Measurements from ENCODE around the gene MICU1. TPM values are rescaled to one million over a fixed set of nuclear protein-coding genes. Genes with fewer than 3 reads are reported as not detected.

The MICU1 gene
- total and polyA plus RNA-seq, 10 of the 15 experiments (the other 5 are each of a cell fraction or from before 2014, with no cell fraction given), result 18.2 to 36.4 (median 22.2) TPM

GRCh38 chr10:72461085-72461484 lies 164.8 kb downstream of the MICU1 start:
- Histone ChIP-seq H3K27me3 (replicated peaks in 1 of 2; ENCODE audit: control insufficient read depth in 2 of 2, insufficient read depth in 2 of 2, low read length in 1 of 2) (no peaks in the 10 kb centered on the region), H3K4me1 (ENCODE audit: control insufficient read depth, insufficient read depth, low read length) (no peaks in the 10 kb centered on the region), H3K9ac (ENCODE audit: control insufficient read depth, insufficient read depth, low read length) (no peak overlapping the region), H3K4me2 (ENCODE audit: control insufficient read depth, insufficient read depth) (no peak overlapping the region), H2AFZ (ENCODE audit: control insufficient read depth, low read depth, low read length) (no peak overlapping the region), H3K79me2 (ENCODE audit: control insufficient read depth, insufficient read depth, low read length) (no peaks in the 10 kb centered on the region), H3K4me3 (no peak overlapping the region), H3K36me3 (ENCODE audit: control insufficient read depth in 2 of 2, insufficient read depth in 2 of 2, low read length in 1 of 2) (no peaks in the 10 kb centered on the region), H3K9me3 (replicated peaks; ENCODE audit: control insufficient read depth, insufficient read depth, low read length) (no peaks in the 10 kb centered on the region), H4K20me1 (ENCODE audit: control insufficient read depth, insufficient read depth) (no peaks in the 10 kb centered on the region), H3K27ac (ENCODE audit: control insufficient read depth, insufficient read depth) (no peak overlapping the region)
- DNase-seq (ENCODE audit: low read depth, low spot score) (no peak), ATAC-seq (no peak), FAIRE-seq (no peak)
- intact Hi-C loops (cut with micrococcal nuclease; ENCODE audit: unreplicated experiment) (no loop called here), in situ Hi-C loops (cut with MboI) (no loop called here)
- TF ChIP-seq POU2F2 (IDR thresholded peaks at IDR 0.05; ENCODE audit: borderline replicate concordance, low read depth, low read length) (no peak), RELB (IDR thresholded peaks at IDR 0.05; ENCODE audit: low read depth) (no peak), RCOR1 (conservative IDR thresholded peaks at IDR 0.05; ENCODE audit: low read depth, low read length) (no peak)
- TF ChIP-seq, protein P1, sequence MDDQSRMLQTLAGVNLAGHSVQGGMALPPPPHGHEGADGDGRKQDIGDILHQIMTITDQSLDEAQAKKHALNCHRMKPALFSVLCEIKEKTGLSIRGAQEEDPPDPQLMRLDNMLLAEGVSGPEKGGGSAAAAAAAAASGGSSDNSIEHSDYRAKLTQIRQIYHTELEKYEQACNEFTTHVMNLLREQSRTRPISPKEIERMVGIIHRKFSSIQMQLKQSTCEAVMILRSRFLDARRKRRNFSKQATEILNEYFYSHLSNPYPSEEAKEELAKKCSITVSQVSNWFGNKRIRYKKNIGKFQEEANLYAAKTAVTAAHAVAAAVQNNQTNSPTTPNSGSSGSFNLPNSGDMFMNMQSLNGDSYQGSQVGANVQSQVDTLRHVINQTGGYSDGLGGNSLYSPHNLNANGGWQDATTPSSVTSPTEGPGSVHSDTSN (IDR thresholded peaks at IDR 0.05; ENCODE audit: insufficient replicate concordance, low read depth, low read length), result no peak
- ChIA-PET RAD21 (ENCODE audit: unreplicated experiment) (no interaction called here), SMC1A (ENCODE audit: uncharacterized antibody, unreplicated experiment) (interaction anchor here (0.6 kb wide), 1 partner anchor 60 kb away, joined by 3 read pairs; no protein-coding TSS in a partner anchor), POLR2A (no interaction called here), CTCF (no interaction called here)
- no TSS peak for BruUV-seq (replicated peaks)
- WGBS (ENCODE audit: insufficient coverage, insufficient replicate concordance, low lambda C conversion rate, missing lambda C conversion rate), result 96% methylated on average over 2 of the region's 2 CpGs

GRCh38 chr10:72460284-72460876 lies 165.5 kb downstream of the MICU1 start:
- no TSS peak for BruUV-seq (replicated peaks)
- Histone ChIP-seq H3K9me3 (replicated peaks; ENCODE audit: control insufficient read depth, insufficient read depth, low read length) (no peaks in the 10 kb centered on the region), H3K4me3 (no peak overlapping the region), H3K27me3 (replicated peaks in 1 of 2; ENCODE audit: control insufficient read depth in 2 of 2, insufficient read depth in 2 of 2, low read length in 1 of 2) (no peaks in the 10 kb centered on the region), H3K4me1 (ENCODE audit: control insufficient read depth, insufficient read depth, low read length) (no peaks in the 10 kb centered on the region), H3K9ac (ENCODE audit: control insufficient read depth, insufficient read depth, low read length) (no peak overlapping the region), H3K36me3 (ENCODE audit: control insufficient read depth in 2 of 2, insufficient read depth in 2 of 2, low read length in 1 of 2) (no peaks in the 10 kb centered on the region), H4K20me1 (ENCODE audit: control insufficient read depth, insufficient read depth) (no peaks in the 10 kb centered on the region), H3K79me2 (ENCODE audit: control insufficient read depth, insufficient read depth, low read length) (no peaks in the 10 kb centered on the region), H3K4me2 (ENCODE audit: control insufficient read depth, insufficient read depth) (no peak overlapping the region), H3K27ac (ENCODE audit: control insufficient read depth, insufficient read depth) (no peak overlapping the region), H2AFZ (ENCODE audit: control insufficient read depth, low read depth, low read length) (no peak overlapping the region)
- CTCF ChIA-PET, result no interaction called here
- DNase-seq (ENCODE audit: low read depth, low spot score) (no peak), FAIRE-seq (no peak), ATAC-seq (no peak)
- RAD21 ChIA-PET (ENCODE audit: unreplicated experiment), result no interaction called here
- TF ChIP-seq CREB1 (IDR thresholded peaks at IDR 0.05; ENCODE audit: low read depth), result no peak
- TF ChIP-seq YBX1 (IDR thresholded peaks at IDR 0.05), result no peak
- intact Hi-C loops (cut with micrococcal nuclease; ENCODE audit: unreplicated experiment), result no loop called here
- POLR2A ChIA-PET, result no interaction called here
- in situ Hi-C loops (cut with MboI), result no loop called here
- SMC1A ChIA-PET (ENCODE audit: uncharacterized antibody, unreplicated experiment), result no interaction called here

All from GM12878 (cell line).